Panc1 (cell line): ENCODE results near the gene SYT1. TPM values are rescaled to one million over a fixed set of nuclear protein-coding genes. Genes with fewer than 3 reads are reported as not detected.

Experiments used
- ATAC-seq: fragments of 200-7000 bp; cut with Tn5 transposase; 2 replicates; pipeline ENCODE4 v1.9.1; 2020; ENCODE audit warnings: mild to moderate bottlenecking, moderate library complexity
- BruUV-seq: library from RNA; stranded (reverse); fragments of 400-500 nt; replicated peaks from 2 replicates; lab custom pipeline; 2021; lab: Mats Ljungman, UMichigan
- CTCF ChIA-PET: fragments of 300-600 bp; sonication (Branson Sonifier 250); formaldehyde crosslinking; loops from one replicate; lab custom pipeline; 2022; ENCODE audit warnings: antibody characterized with exemption; lab: Charles Lee
- POLR2A ChIA-PET: fragments of 300-600 bp; sonication (Branson Sonifier 250); formaldehyde crosslinking; loops from one replicate; lab custom pipeline; 2022; ENCODE audit warnings: antibody characterized with exemption; lab: Charles Lee
- DNase-seq: peaks from one replicate; pipeline ENCODE4 v3.0.0-alpha.2; 2010; ENCODE audit warnings: low read depth, low spot score
- H3K27ac ChIP-seq: 2 replicates; pipeline ENCODE4 v1.5.1; 2011; ENCODE audit warnings: mild to moderate bottlenecking, low read length, inconsistent platforms
- H3K27me3 ChIP-seq: fragments of 200-500 bp; sonication (Bioruptor generic); 2 replicates; pipeline ENCODE4 v1.6.0; 2014; ENCODE audit warnings: low read length, inconsistent platforms; ENCODE audit not compliant: control insufficient read depth, insufficient read depth
- H3K36me3 ChIP-seq: fragments of 200-500 bp; sonication (Bioruptor generic); 2 replicates; pipeline ENCODE4 v1.5.1; 2014; ENCODE audit warnings: inconsistent platforms, mild to moderate bottlenecking, low read length, moderate library complexity; ENCODE audit not compliant: control insufficient read depth, insufficient read depth
- H3K4me1 ChIP-seq: 2 replicates; pipeline ENCODE4 v1.5.1; 2011; ENCODE audit warnings: inconsistent platforms, mild to moderate bottlenecking, low read length, moderate library complexity; ENCODE audit not compliant: control insufficient read depth, insufficient read depth
- H3K4me3 ChIP-seq, 2 experiments: 2 replicates each; pipeline ENCODE4 v1.5.1; 2011 to 2012; ENCODE audit warnings: low read depth in 2 of 2, low read length in 2 of 2, mild to moderate bottlenecking in 2 of 2, inconsistent platforms in 1 of 2, moderate library complexity in 1 of 2
- H3K9me3 ChIP-seq: fragments of 200-500 bp; sonication (Bioruptor generic); 2 replicates; pipeline ENCODE4 v1.5.1; 2014; ENCODE audit warnings: low read depth, mild to moderate bottlenecking, inconsistent platforms, low read length, moderate library complexity; ENCODE audit not compliant: control insufficient read depth, insufficient read depth
- POLR2AphosphoS5 ChIP-seq: IDR thresholded peaks from 2 replicates; pipeline ENCODE4 v1.6.1; 2012; ENCODE audit warnings: mild to moderate bottlenecking, low read depth, low read length, moderate library complexity
- SIN3A ChIP-seq: IDR thresholded peaks from 2 replicates; pipeline ENCODE4 v1.6.1; 2012; ENCODE audit warnings: low read depth, mild to moderate bottlenecking, low read length, moderate library complexity, borderline replicate concordance; ENCODE audit not compliant: insufficient read depth
- TCF7L2 ChIP-seq: IDR thresholded peaks from 2 replicates; pipeline ENCODE4 v1.6.1; 2011; ENCODE audit warnings: mild to moderate bottlenecking, low read depth, low read length, inconsistent platforms
- in situ Hi-C: cut with HindIII; loops from 2 replicates; pipeline ENCODE4 v1.10.0; 2016; ENCODE audit warnings: low sequenced_read_pairs, low pct_unique_long_range_greater_than_20kb
- intact Hi-C: fragments of 100-400 bp; cut with micrococcal nuclease; formaldehyde crosslinking; loops from one replicate; pipeline ENCODE4 v1.10.0; 2022; ENCODE audit not compliant: unreplicated experiment
- total RNA-seq: library from RNA; stranded (reverse); gene quantifications from one replicate; pipeline ENCODE4 v1.2.1, GENCODE V29; 2021; ENCODE audit not compliant: unreplicated experiment
- TF ChIP-seq, protein P1 (sequence below): fragments of 450-650 bp; IDR thresholded peaks from 2 replicates; pipeline ENCODE4 v1.5.1; 2017; ENCODE audit warnings: mild to moderate bottlenecking
- TF ChIP-seq, protein P2 (sequence below), 2 experiments: IDR thresholded peaks; 2 replicates each; pipeline ENCODE4 v1.6.1; 2011 to 2012; ENCODE audit warnings: low read depth in 2 of 2, control low read depth in 1 of 2, low read length in 1 of 2, mild to moderate bottlenecking in 1 of 2, moderate library complexity in 1 of 2; ENCODE audit not compliant: insufficient read depth in 1 of 2

SYT1 gene
- total RNA-seq, 1 experiment from 2014 or later: 3.0 TPM

DNA sequence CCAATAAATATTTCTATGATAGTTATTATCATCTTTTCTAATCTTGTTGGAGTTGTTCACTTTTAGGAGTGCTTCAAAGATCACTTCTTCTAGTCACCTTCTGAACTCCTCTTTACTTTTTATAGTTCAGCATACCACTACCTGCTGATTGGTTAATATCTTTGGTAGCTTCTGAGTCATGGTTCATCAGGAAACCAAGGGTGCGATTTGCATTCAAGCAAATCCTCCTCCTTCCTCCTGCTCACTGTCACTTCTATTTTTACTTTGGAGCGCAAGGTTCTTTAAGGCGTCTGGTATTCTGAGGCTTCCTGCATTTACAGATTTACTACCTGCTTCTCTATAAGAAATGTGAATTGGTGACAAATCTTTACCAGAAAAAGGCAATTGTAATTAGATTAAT lies 24.0 kb downstream of the SYT1 start:
- H3K4me3 ChIP-seq: no peak overlapping the region
- BruUV-seq: no TSS peak
- H3K36me3 ChIP-seq: no peaks in the 10 kb centered on the region
- no peaks in the 10 kb centered on the region for H3K27me3 ChIP-seq
- ChIA-PET POLR2A (no interaction called here), CTCF (no interaction called here)
- DNase-seq: no peak
- no peak for ATAC-seq
- TF ChIP-seq, protein P1, sequence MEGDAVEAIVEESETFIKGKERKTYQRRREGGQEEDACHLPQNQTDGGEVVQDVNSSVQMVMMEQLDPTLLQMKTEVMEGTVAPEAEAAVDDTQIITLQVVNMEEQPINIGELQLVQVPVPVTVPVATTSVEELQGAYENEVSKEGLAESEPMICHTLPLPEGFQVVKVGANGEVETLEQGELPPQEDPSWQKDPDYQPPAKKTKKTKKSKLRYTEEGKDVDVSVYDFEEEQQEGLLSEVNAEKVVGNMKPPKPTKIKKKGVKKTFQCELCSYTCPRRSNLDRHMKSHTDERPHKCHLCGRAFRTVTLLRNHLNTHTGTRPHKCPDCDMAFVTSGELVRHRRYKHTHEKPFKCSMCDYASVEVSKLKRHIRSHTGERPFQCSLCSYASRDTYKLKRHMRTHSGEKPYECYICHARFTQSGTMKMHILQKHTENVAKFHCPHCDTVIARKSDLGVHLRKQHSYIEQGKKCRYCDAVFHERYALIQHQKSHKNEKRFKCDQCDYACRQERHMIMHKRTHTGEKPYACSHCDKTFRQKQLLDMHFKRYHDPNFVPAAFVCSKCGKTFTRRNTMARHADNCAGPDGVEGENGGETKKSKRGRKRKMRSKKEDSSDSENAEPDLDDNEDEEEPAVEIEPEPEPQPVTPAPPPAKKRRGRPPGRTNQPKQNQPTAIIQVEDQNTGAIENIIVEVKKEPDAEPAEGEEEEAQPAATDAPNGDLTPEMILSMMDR: no peak
- TF ChIP-seq POLR2AphosphoS5: no peak
- TF ChIP-seq, protein P2, sequence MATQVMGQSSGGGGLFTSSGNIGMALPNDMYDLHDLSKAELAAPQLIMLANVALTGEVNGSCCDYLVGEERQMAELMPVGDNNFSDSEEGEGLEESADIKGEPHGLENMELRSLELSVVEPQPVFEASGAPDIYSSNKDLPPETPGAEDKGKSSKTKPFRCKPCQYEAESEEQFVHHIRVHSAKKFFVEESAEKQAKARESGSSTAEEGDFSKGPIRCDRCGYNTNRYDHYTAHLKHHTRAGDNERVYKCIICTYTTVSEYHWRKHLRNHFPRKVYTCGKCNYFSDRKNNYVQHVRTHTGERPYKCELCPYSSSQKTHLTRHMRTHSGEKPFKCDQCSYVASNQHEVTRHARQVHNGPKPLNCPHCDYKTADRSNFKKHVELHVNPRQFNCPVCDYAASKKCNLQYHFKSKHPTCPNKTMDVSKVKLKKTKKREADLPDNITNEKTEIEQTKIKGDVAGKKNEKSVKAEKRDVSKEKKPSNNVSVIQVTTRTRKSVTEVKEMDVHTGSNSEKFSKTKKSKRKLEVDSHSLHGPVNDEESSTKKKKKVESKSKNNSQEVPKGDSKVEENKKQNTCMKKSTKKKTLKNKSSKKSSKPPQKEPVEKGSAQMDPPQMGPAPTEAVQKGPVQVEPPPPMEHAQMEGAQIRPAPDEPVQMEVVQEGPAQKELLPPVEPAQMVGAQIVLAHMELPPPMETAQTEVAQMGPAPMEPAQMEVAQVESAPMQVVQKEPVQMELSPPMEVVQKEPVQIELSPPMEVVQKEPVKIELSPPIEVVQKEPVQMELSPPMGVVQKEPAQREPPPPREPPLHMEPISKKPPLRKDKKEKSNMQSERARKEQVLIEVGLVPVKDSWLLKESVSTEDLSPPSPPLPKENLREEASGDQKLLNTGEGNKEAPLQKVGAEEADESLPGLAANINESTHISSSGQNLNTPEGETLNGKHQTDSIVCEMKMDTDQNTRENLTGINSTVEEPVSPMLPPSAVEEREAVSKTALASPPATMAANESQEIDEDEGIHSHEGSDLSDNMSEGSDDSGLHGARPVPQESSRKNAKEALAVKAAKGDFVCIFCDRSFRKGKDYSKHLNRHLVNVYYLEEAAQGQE (IDR thresholded peaks at IDR 0.05; ENCODE audit: insufficient read depth in 1 of 2, low read depth in 2 of 2, low read length in 1 of 2): no peak
- TF ChIP-seq TCF7L2: no peak
- no peak for TF ChIP-seq SIN3A
- in situ Hi-C loops: no loop called here
- intact Hi-C loops: no loop called here
- no peaks in the 10 kb centered on the region for H3K9me3 ChIP-seq
- no peak overlapping the region for H3K27ac ChIP-seq
- peaks cover 7% of the 10 kb centered on the region; the same call in 1 of the 2 replicates for H3K4me1 ChIP-seq

- ChIA-PET POLR2A (no interaction called here), CTCF (no interaction called here)
- intact Hi-C loops: no loop called here
- Histone ChIP-seq H3K4me3 (no peak overlapping the region), H3K27me3 (no peaks in the 10 kb centered on the region), H3K9me3 (no peaks in the 10 kb centered on the region), H3K36me3 (no peaks in the 10 kb centered on the region), H3K27ac (no peak overlapping the region), H3K4me1 (peaks cover 2% of the 10 kb centered on the region; the same call in 1 of the 2 replicates)
- DNase-seq (no peak), ATAC-seq (no peak)
- BruUV-seq: no TSS peak
- TF ChIP-seq, protein P2 (IDR thresholded peaks at IDR 0.05; ENCODE audit: insufficient read depth in 1 of 2, low read depth in 2 of 2, low read length in 1 of 2): no peak
- TF ChIP-seq, protein P1: no peak
- no peak for TF ChIP-seq POLR2AphosphoS5
- TF ChIP-seq SIN3A: no peak
- no peak for TF ChIP-seq TCF7L2
- in situ Hi-C loops: no loop called here
Measured at GRCh38 chr12:78891646-78892353, 27.2 kb downstream of the SYT1 start.
